Stimulated activated CD8-positive, alpha-beta memory T cell treated with anti-CD3 and anti-CD28 coated beads, Interleukin-7, amount 100 ng/mL, for 24 hours (primary cell): ENCODE results near the gene KRR1.

ENCODE experiments used
- DNase-seq: peaks from one replicate; pipeline ENCODE4 v3.0.0-alpha.2; 2020; ENCODE audit warnings: low read depth

Gene KRR1

GRCh38 chr12:75511116-75512048 lies at the start of gene KRR1:
TSS of gene KRR1 (minus strand) at chr12:75511609. CDS start at chr12:75511597, 12 bp downstream.
- DNase-seq: peak; percentile 76

DNA sequence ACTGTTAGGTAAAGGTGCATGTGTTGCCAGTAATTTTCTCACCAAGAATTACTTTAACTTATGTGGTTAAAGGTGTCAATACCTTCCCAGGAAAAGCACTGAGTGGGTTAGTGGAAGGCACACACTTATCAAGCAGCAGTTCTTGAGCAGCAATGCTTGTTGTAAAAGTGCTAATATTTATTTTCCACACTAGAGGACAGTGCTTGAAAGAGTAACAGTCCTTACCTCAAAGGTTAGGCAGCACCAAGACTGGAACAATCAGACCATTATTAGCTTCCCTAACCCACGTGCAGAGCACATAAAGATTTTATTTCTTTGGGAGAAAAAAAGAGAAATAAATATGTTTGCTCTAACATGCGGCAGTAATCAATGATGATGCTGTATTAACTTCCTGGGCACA lies 48.8 kb upstream of the KRR1 start:
- no peak for DNase-seq

DNA sequence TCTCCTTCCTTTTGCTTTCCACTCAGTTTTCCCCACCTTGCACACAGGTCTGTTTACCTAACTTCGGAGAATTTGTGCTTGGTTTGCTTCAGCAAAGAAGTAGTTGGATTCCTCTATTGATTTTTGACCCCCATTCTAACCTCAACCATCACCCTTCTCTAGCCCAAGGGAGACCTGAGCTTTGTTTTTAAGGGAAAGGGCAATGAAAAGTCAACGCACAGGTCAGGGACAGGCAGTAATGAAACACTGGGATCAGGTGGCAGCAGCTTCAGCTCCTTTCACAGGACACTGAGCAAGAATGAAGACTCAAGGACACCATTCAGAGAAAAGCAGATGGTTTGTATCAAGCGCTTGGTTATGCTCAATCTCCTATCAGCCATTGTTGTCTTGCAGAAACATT lies 46.9 kb upstream of the KRR1 start:
- DNase-seq: no peak

GRCh38 chr12:75556311-75556899 lies 45.0 kb upstream of the KRR1 start:
- no peak for DNase-seq

DNA sequence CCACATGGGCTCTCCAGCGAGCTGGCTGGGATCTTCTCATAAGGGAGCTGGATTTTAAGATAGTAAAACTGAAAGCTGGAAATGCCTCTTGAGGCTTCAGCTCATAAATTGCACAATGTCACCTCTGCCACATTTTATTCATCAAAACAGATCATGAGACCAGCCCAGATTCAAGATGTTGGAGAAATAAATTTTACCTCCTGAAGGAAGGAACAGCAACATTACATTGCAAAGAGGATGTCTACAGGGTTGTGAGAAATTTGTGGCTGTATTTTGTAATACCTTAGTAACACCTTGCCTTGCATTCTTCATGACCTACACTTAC lies 43.1 kb upstream of the KRR1 start:
- no peak for DNase-seq

DNA sequence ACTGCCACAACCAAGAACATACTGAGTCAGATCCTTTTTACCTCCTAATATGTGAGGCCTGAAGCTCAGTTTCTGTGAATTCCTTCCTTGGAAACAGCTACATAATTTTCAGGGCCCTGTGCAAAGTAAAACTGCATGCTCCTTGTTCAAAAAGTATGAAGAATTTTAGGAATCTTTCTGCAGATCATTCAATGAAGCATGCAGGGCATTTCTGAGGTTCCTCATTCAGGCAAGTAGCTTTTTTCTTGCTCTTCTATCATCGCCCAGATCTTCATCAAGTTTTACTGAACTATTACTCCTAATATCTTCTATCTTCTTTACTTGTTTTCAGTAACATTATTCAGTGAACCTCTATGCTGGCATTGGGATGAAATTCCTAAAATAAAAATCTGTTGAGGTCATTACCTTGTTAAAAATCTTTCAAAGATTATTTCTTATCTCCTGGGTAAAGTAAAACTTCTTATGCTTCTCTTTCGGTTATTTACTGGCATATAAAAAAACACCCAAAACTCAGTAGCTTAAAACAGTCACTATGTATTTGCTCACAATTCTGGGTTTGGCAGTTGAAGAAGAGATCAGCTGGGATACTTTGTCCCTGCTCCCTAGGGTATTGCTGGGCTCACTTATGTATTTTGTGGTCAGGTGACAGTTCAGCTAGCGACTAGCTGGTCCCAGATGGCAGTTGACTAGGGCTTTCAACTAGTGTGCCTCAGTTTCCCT lies 42.6 kb upstream of the KRR1 start:
- no peak for DNase-seq

DNA sequence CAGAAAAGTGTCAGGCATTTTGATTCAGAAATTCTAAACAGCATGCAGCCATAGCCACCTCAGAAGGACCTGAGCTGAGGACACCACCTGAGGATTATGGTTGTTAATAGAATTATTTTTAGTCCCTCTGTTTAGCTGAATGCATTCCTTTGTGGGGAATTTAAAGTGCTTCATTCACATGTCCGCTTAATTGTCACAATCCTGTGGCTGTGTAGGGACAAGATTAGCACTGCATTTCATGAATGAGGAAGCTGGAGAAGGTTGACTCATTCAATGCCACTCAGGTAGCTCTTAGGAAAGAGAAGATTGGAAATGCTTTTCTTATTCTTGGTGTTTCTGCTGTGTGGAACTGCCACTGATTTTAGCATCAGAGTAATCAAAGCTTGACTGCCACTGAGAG lies 42.0 kb upstream of the KRR1 start:
- DNase-seq: no peak

DNA sequence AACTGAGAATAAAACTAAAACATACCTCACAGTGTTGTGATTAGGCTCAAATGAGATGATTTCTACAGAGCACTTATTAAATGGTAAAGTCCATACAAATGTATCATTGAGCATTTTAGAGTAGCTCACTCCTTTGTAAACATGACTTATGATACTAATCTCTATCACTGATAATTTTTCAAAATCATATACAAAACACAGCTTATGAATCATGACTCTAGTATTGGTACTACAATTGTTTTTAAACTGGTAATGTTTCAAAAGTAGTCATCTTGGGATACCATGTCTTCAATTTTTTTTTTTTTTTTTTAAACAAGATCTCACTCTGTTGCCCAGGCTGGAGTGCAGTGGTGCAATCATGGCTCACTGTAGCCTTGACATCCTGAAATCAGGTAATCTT lies 40.1 kb upstream of the KRR1 start:
- no peak for DNase-seq

GRCh38 chr12:75550401-75551240 lies 39.2 kb upstream of the KRR1 start:
- DNase-seq: no peak

DNA sequence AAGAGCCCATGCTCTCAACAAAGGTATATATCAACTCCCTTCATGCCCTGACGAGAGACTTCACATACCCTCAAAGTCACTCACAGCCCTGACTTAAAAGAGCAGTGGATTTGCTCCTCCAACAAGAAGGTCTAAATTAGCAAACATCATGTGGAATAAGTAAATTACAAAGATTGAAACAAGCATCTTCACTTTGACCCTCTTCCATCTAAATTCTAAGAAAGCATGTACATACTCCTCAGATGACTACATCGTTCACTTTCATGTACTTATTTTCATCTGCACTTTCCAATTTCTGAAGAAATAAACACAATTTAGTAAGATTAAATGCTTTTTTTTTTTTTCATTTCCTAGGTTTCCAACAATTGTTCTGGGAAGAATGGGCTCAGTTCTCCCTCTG lies 38.6 kb upstream of the KRR1 start:
- DNase-seq: no peak

DNA sequence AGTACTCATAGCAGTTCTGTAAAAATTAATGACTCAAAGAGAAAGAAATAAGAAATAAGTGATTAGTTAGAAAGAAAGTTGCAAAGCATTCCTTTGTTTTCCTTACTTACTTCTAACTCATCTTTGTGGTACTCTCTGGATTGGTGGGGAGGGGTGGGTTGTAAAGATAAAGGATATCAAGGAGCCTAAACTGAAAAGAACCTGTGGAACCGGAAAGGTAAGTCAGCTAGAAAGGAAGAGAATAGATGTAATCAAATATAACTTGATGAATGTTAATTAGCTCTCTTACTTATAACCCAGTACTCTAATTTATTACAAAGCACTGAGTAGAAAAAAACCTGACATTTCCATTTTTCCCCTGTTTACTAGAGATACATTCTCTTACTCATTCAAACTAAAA lies 37.5 kb upstream of the KRR1 start:
- no peak for DNase-seq

DNA sequence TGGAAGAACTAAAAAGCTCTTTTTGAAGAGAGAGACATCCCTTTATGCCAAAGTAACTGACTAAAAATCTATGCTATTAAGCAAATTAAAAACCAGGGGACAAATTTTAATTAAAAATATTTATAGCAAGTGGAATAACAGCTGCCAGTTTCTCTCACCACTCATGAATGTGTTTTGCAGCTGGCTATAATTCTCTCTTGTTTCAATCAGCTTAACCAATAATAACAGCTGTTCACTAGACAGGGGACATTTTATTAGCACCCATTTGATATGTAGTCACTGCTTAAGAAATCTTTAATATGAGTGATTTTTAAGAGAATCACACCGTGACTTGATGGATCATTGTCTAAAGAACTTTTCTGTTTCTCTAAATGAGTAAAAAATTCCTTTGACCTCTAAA lies 34.2 kb upstream of the KRR1 start:
- no peak for DNase-seq

DNA sequence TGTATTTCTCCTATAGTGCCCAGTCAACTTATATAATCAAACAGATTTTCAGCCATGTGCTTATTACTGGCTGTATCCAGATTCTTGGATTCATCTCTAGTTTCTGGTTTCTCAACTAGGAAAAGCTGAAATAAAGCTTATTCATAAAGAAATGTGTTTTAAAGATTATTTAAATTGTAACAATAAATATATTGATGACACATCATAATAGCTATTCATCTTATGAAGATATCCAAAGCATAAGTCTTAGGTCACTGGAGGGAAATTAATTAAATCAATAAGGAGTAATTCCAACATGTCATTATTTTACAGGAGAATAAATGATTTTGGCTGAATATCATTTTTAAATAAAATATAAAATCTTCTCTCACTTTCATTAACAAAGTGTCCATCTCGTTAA lies 32.1 kb upstream of the KRR1 start:
- DNase-seq: no peak

- DNase-seq: no peak
These were observed 31.5 kb upstream of the KRR1 start for GRCh38 chr12:75542942-75543341.

DNA sequence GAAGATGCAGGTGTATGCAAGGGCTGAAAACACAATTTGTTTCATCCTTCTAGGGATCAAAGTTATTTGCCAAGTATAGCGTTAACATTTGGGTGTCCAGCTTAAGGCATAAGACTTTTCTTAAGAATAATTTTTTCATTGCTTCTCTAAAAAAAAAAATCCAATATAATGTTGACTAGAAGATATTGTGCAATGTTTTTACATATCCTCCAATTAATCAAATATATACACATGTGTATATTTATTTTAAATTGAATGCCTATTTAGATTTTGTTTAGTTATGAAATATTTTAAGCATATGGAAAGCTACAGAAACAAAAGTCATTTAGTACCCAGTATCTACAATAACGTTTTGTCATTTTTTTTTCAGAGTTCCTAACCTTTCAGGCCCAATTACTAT lies 28.5 kb upstream of the KRR1 start:
- DNase-seq: no peak

DNA sequence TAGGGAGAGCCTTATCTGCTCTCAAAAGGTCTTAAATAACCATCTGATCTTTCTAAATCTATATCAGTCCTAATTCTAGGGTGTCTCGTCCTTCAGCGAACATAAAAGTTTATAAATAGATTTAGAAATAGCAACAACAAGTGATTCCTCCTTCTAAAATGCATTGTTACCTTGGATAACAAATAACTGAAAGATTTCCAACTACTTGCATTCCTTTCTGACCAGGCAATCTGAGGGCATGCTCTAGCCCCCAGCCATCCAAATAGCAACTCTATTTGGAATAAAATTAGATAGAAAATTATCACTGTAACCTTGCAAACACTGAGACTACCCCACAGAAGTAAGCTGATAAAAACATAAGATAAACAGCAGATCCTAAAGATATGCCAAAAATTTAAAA lies 21.8 kb upstream of the KRR1 start:
- no peak for DNase-seq

DNA sequence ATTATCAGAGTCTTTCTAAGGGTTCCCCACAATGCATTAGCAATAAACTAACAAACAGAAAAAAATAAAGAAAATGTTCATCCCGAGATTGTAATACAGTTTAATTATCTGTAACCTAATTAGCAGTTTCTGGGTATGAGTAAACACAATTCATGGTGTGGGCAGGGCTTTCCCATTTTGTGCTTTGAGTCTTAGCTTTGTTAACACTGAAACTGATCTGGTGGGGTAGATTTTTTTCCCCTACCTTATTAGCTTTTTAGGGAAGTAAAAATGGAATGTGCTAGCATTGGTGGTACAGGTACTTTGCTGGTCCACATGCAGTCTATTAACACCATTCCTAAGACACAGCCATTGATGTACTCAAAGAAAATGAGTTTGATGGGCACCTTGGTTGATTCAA lies 18.4 kb upstream of the KRR1 start:
- no peak for DNase-seq

DNA sequence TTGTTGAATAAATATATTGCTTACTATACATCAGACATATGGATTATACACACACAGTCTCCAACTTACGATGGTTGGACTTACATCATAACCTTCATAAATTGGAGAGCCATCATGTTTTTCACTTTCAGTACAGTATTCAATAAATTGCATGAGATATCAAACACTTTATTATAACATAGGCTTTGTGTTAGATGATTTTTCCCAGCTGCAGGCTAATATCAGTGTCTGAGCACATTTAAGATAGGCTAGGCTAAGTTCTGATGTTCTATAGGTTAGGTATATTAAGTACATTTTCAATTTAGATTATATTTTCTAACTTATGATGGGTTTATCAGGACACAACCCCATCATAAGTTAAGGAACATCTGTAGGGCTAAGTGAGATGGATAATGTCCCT lies 17.9 kb upstream of the KRR1 start:
- no peak for DNase-seq

- no peak for DNase-seq
These were observed 17.3 kb upstream of the KRR1 start for GRCh38 chr12:75528692-75529091.

DNA sequence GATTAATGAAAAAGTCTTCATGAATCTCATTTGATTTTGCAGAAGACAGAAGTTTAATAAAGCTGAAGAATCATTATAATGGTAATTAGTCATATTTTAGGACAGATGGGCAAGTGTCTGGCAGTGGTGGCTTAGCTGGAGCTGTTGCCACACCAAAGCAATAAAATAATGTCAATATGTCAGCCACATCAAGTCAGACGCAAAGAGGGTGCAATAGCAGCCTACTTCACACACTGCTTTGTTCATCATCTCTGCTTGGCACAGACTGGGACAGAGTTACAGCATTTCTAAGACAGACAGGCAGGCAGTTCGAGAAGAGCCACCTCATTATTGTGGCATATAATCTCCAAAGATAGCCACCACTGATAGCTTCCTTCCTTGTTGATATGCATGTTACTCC lies 16.9 kb upstream of the KRR1 start:
- DNase-seq: no peak

- DNase-seq: no peak
These were observed 15.5 kb upstream of the KRR1 start for GRCh38 chr12:75526655-75527511.
